HG02884 (cell line): Measurements from ENCODE around the gene NTNG2.

ENCODE experiments used
- ATAC-seq: cut with Tn5 transposase; IDR thresholded peaks from one replicate; pipeline ENCODE4 v1.9.1; 2021; ENCODE audit warnings: mild to moderate bottlenecking, moderate library complexity; ENCODE audit not compliant: unreplicated experiment

Gene NTNG2

GRCh38 chr9:132233138-132233537, 71.3 kb downstream of the NTNG2 start:
- no peak for ATAC-seq

- no peak for ATAC-seq
These were observed 72.7 kb downstream of the NTNG2 start for GRCh38 chr9:132234535-132234934.

GRCh38 chr9:132235125-132235524, 73.3 kb downstream of the NTNG2 start:
- ATAC-seq, result no peak

GRCh38 chr9:132235894-132236661, 74.2 kb downstream of the NTNG2 start:
- no peak for ATAC-seq

DNA sequence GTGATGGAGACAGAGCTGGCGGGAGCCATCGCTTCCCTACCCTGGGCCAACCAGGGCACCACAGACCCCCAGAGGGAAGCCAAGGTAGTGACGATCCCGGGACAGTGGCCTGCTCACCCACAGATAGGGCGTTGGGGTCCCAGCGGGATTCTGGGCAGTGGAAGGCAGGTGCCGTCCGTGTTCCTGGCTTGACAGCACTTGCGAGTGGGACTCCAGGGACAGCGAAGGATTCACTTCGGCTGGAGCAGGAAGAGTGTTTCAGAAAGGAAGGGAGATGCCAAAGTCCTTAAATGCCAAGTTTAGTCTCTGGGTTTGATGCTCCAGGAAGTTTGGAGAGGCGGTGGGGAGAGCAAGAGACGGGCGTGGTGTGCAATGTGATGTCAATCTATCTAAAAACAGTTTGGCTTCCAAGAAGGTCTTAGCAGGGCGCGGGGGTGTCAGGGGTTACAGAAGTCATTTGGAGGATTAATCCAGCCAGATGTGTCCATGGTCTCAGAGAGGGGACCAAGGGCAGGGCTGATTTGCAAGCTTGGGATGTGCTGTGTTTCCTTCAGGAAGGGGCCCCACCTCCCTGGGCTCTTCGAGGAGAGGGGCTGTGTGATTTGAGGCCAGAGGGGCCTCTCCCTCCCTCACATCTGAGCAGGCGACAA, 74.9 kb downstream of the NTNG2 start:
- no peak for ATAC-seq

- no peak for ATAC-seq
These were observed 75.6 kb downstream of the NTNG2 start for GRCh38 chr9:132237481-132237880.

DNA sequence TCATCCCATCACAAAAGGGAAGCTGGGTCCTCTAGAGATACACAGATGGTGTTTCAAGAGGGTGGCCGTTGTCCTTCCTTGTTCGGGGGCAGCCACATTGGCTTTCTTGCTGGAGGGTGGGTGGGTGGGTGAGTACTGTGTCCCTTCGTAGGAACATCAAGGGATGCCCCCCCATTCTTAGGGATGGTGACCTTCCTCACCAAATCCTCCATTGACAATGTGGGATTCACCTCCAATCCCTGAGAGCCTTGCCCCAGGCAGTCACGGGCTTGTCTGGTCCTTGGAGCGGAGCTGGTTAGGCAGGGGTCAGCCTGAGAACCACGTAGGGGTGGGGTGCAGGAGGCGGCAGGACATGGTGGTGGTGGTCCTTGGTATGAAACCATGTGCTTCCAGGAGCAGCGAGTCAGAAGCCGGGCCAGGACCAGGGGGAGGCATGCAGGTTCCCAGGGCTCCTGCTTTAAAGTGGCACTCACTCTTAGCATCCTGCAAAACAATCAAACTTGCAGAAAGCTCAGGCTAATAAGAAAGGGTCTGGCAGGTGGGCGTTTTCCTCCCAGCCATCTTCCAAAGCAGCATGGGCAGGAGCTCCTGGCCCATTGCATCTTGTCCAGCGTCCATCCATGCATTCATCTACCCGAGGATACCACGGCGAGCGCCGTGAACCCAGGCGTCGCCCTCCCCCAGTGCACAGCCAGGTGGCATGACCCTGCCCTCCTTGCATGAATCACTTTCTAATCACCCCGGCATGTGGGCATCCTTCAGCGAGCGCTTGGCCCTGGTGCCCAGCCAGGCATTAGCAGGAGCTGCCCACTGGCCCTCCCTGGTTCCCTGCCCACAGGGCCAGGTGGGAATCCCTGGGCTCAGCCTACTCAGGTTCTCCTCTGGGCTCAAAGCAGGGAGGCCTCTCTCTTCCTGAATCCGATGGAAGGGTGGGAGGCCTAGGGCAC, 76.4 kb downstream of the NTNG2 start:
- ATAC-seq, result no peak

- no peak for ATAC-seq
These were observed 77.1 kb downstream of the NTNG2 start for GRCh38 chr9:132238992-132239391.

- no peak for ATAC-seq
These were observed 77.7 kb downstream of the NTNG2 start for GRCh38 chr9:132239518-132239917.

DNA sequence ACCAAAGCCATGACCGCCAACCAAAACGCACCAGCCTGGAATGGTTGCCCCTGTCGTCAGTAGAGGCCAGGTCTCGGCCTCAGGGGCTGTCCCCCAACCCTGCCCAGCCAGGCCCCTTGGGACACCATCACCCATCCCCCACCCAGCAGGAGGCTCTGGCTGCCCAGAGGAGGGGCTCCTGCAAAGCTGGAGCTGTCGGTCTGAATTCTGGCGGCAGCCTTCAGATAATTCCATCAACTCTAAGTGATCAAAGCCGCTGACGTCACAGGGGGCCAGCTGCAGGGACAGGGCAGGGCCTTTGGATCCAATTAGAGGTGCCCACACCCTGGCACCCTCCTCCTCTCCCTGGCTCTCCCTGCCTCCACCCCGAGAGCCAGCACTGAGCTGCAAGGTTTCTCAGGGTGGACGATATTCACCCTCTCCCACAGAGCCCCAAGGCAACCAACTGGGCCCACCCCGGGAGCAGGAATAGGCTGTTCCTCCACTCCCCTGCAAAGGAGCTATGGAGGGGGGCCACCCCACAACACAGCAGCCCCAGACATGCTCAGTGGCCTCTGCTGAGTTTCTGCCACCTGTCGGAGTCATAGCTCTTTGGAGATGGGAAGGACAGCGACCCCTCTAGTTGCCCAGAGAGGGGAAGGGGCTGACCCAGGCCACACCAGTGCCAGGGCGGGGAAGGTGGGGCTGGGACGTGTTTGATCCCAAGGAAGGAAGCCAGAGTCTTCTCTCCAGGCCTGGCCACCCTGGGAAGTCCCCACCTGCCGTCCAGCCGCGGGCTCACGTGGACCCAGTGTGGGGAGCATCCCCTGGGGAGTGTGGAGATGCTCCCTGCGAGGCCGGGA, 78.4 kb downstream of the NTNG2 start:
- ATAC-seq, result no peak

- ATAC-seq, result peak; percentile 59
These were observed 79.1 kb downstream of the NTNG2 start for GRCh38 chr9:132240841-132241482.

DNA sequence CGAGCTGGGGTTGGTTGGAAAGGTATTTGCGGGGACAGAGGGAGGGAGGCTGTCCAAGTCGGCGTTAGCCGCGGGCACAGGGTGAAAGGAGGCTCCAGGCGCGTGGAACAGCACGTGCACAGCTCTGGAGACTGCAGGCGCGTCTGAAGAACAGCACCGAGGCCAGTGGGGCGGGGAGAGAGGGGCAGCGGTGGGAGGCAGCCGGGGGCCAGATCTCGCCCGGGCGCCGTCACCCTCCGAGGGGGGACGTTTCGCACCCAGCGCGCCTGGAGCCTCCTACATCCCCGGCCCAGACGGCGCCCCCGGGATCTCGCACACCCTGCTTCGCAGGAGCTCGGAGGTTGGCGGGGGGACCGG, 79.6 kb downstream of the NTNG2 start:
- ATAC-seq, result no peak

DNA sequence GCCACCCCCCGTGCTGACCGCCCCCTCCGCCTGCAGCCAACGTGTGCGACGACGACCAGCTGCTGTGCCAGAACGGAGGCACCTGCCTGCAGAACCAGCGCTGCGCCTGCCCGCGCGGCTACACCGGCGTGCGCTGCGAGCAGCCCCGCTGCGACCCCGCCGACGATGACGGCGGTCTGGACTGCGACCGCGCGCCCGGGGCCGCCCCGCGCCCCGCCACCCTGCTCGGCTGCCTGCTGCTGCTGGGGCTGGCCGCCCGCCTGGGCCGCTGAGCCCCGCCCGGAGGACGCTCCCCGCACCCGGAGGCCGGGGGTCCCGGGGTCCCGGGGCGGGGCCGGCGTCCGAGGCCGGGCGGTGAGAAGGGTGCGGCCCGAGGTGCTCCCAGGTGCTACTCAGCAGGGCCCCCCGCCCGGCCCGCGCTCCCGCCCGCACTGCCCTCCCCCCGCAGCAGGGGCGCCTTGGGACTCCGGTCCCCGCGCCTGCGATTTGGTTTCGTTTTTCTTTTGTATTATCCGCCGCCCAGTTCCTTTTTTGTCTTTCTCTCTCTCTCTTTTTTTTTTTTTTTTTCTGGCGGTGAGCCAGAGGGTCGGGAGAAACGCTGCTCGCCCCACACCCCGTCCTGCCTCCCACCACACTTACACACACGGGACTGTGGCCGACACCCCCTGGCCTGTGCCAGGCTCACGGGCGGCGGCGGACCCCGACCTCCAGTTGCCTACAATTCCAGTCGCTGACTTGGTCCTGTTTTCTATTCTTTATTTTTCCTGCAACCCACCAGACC, 80.2 kb downstream of the NTNG2 start:
- peak; percentile 10 for ATAC-seq

GRCh38 chr9:132242621-132243155, 80.8 kb downstream of the NTNG2 start:
- no peak for ATAC-seq

DNA sequence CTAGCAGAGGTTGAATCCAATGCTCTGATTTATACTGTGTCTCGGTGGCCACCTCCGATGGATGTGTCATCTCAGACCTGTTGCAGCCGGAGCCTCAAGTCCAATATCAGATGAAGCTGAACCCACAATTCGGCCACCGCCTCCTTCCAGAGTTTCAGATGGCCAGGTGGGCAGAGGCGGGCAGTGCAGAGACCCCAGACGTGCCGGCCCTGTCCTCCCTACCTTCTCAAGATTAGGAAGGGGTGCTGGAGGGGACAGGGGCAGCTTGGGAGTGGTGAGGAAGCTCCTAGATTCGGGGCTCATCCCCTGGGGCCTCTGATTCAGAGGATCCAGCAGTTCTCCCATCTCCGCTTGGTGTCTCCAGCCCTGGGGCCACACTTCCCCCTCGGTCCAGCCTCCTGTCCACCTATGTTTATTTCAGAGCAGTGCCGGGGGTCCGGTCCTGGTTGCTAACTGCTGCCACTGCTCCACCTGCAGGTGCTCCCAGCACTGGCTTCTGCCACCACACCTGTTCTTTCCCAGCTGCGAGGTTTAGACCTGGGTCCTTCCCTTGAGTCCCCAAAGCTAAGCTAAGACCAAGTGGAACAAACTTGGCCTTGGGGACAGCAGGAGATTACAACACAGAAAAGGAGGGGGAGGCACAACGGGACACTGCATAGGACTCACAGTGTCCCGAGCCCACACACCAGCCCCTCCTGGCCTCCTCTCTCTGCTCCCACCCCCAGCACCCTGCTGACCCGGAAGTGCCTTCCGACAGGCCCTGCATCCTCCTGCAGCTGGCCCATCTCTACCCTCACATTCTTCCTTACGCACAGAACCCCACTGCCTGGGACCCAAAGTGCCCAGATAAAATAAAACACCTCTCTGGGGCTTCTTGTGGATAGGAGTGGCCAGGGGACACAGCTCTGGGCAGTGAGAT, 81.6 kb downstream of the NTNG2 start:
- no peak for ATAC-seq

DNA sequence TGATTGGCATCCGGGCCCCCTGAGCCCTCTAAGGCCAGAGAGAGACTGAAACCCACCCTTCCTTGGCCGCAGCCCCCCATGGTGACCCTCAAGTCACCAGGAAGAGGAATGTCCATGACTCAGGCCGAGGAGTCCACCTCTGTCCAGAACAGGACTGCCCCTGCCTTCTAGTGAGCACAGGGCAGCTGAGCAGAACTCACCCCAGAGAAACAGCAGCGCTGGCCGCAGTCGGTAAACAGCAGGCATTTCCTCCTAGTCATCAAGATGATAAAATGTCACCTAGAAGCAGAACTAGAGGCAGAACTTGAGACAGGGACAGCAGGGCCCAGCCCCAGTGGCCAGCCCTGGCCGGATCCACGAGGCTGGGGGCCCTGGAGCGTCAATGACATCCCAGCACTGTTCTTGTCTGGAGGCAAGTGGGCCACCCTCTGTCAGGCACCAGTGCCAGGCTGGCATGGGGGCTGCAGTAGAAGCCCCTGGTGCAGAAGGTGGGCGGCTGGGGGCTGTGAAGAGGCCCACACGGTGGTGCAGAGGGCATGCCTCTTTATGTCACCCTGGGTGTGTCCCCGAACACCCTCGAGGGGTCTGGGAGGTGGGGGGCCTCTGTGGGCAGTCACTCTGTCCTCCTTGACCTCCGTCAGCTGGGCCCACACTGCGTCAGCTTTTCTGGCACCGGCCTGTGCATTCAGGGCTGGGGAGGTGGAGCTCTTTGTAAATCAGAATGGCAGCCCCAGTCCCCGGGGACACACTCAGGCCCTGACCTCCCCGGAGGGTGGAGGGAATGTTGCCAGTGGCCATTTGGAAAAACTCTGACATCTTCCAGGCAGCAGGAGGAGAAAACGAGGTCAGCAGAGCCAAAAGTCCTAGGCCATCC, 83.0 kb downstream of the NTNG2 start:
- ATAC-seq, result no peak

GRCh38 chr9:132245465-132245864, 83.6 kb downstream of the NTNG2 start:
- ATAC-seq, result no peak
